Upper lobe of right lung (tissue), 1 donor: ENCODE measurements around the gene CCNF. TPM values are rescaled to one million over a fixed set of nuclear protein-coding genes. Genes with fewer than 3 reads are reported as not detected.

ENCODE experiments used
- ATAC-seq: fragments of 200-7000 bp; cut with Tn5 transposase; one replicate; pipeline ENCODE4 v1.9.1; 2020; ENCODE audit warnings: mild to moderate bottlenecking, moderate library complexity
- DNase-seq: peaks from one replicate; pipeline ENCODE4 v3.0.0-alpha.2; 2020
- H3K27ac ChIP-seq: fragments of 200-600 bp; one replicate; pipeline ENCODE4 v1.8.0; 2022
- H3K27me3 ChIP-seq: fragments of 200-600 bp; one replicate; pipeline ENCODE4 v1.8.0; 2022; ENCODE audit warnings: mild to moderate bottlenecking
- H3K36me3 ChIP-seq: fragments of 200-600 bp; one replicate; pipeline ENCODE4 v1.8.0; 2022
- H3K4me1 ChIP-seq: fragments of 200-600 bp; one replicate; pipeline ENCODE4 v1.8.0; 2022
- H3K4me3 ChIP-seq: fragments of 200-600 bp; one replicate; pipeline ENCODE4 v1.8.0; 2022; ENCODE audit warnings: mild to moderate bottlenecking
- H3K9me3 ChIP-seq: fragments of 200-600 bp; one replicate; pipeline ENCODE4 v1.8.0; 2022
- intact Hi-C: fragments of 100-400 bp; cut with DNase I; formaldehyde crosslinking; loops from one replicate; pipeline ENCODE4 v1.11.0; 2022
- total RNA-seq: library from RNA; stranded (reverse); fragmentation: NEBNext Ultra II Directional; extraction: Animal tissue kit (Norgen Biotek cat#: 25700); gene quantifications from one replicate; pipeline ENCODE4 v1.2.1, GENCODE V29; 2021
- TF ChIP-seq, protein P1 (sequence below): fragments of 200-600 bp; IDR thresholded peaks from one replicate; pipeline ENCODE4 v1.8.0; 2022; ENCODE audit warnings: antibody characterized with exemption
- donor health status: DM: no; HTN: yes; CAD: no; lungs with severe emphysema.

The CCNF gene
- total RNA-seq, 1 donor from 2014 or later: 3.6 TPM

DNA sequence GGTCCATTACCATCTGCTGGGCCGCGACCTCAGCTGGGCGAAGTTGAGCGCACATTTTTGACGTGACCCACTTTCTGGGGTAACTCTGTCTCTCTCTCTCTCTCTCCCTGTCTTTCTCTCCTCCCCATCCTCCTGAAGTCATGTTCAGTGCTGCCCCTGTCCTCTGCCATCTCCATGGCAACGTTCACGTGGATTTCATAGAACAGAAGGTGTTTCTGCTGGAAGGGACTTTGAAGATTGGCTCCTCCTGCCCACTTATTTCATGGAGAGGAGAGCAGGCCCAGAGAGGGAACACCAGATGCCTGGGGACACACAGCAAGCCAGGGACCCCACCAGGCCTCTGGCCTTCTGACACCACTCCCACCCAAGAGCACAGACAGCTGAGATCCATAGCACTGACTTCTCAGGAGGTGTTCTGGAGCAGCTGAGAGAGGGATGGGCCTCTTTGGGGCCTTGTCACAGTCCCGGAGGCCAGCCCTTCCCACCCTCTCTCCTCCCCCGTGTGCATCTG is 4.2 kb upstream of the CCNF start:
- H3K36me3 ChIP-seq: no peaks in the 10 kb centered on the region
- H3K4me3 ChIP-seq: no peak overlapping the region
- H3K27me3 ChIP-seq: no peaks in the 10 kb centered on the region
- H3K4me1 ChIP-seq: peaks cover 8% of the 10 kb centered on the region
- intact Hi-C loops: no loop called here
- peak; percentile 39 for DNase-seq
- no peak overlapping the region for H3K27ac ChIP-seq
- no peaks in the 10 kb centered on the region for H3K9me3 ChIP-seq
- ATAC-seq: no peak
- TF ChIP-seq, protein P1, sequence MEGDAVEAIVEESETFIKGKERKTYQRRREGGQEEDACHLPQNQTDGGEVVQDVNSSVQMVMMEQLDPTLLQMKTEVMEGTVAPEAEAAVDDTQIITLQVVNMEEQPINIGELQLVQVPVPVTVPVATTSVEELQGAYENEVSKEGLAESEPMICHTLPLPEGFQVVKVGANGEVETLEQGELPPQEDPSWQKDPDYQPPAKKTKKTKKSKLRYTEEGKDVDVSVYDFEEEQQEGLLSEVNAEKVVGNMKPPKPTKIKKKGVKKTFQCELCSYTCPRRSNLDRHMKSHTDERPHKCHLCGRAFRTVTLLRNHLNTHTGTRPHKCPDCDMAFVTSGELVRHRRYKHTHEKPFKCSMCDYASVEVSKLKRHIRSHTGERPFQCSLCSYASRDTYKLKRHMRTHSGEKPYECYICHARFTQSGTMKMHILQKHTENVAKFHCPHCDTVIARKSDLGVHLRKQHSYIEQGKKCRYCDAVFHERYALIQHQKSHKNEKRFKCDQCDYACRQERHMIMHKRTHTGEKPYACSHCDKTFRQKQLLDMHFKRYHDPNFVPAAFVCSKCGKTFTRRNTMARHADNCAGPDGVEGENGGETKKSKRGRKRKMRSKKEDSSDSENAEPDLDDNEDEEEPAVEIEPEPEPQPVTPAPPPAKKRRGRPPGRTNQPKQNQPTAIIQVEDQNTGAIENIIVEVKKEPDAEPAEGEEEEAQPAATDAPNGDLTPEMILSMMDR: no peak

DNA sequence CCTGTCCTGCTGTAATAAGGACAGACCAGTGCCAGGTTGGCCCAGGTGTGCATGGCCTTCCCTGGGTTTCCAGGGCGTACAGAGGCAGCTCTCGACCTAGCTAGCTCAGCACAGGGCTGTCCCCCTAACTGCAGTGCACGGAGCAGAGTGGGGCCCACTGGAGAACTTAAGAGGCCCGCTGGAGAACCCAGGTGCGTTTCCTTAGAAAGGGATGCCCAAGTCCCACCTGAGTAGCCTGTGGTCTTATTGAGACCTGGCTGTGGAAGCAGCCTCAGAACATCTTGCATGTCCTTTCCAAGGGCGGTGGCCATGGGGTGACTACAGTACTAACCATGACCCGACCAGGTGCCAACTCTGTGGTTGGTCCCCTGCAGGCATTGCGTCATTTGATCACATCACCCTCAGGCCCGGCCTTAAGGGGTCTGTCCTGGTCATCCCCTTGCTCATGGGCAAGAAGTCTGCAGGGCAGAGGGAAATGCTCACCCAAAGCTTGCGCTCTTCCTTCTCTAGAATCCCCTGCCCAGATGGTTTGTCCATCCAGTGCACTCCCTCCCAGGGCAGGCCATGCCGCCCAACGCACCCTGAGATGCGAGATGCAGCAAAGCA is 3.3 kb upstream of the CCNF start:
- no peak overlapping the region for H3K27ac ChIP-seq
- TF ChIP-seq, protein P1: no peak
- DNase-seq (peak; percentile 52), ATAC-seq (no peak)
- no peaks in the 10 kb centered on the region for H3K36me3 ChIP-seq
- H3K9me3 ChIP-seq: no peaks in the 10 kb centered on the region
- intact Hi-C loops: no loop called here
- no peak overlapping the region for H3K4me3 ChIP-seq
- no peaks in the 10 kb centered on the region for H3K27me3 ChIP-seq
- peaks cover 13% of the 10 kb centered on the region for H3K4me1 ChIP-seq

DNA sequence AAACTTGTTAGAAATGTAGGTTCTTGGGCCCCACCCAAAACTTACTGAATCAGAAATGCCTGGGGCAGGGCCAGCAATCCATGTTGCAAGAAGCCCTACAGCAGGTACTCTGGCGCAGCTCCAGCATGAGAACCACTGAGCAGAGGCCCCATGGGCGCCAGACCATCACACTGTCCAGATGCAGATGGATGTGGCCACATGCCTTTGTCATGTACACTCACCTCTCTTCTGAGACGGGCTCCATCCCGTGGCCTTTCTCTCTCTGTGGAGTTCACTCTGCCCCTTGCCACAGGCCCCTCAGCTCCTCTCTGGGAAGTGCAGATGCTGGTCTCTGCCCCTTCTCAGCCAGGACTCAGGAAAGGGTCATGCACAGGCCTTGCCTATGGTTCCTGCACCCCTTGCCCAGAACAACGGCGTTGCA is 2.3 kb upstream of the CCNF start:
- TF ChIP-seq, protein P1: no peak
- ATAC-seq (no peak), DNase-seq (peak; percentile 77)
- intact Hi-C loops: no loop called here
- no peaks in the 10 kb centered on the region for H3K27me3 ChIP-seq
- no peak overlapping the region for H3K4me3 ChIP-seq
- H3K36me3 ChIP-seq: no peaks in the 10 kb centered on the region
- H3K27ac ChIP-seq: no peak overlapping the region
- peaks cover 13% of the 10 kb centered on the region for H3K4me1 ChIP-seq
- no peaks in the 10 kb centered on the region for H3K9me3 ChIP-seq

DNA sequence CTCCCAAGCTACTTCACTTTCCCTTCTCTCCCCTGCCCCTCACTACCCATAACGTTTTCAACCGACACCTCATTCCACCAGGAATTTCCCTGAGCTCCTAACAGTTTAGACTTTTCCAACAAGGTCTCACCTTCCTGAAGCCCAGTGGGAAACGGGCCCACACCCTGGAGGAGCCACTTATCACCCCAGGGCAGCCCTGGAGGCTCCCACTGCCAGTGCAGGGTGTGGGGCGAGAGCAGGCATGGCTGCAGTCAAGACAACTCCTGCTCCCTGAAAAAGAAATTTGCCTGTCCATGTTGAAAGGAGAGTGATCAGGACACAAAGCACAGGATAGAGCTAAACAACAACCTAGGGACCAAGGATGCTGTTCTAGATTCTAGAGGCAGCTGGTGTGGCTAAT is 1.7 kb upstream of the CCNF start:
- H3K9me3 ChIP-seq: no peaks in the 10 kb centered on the region
- TF ChIP-seq, protein P1: no peak
- intact Hi-C loops: no loop called here
- H3K27ac ChIP-seq: no peak overlapping the region
- peaks cover 13% of the 10 kb centered on the region for H3K4me1 ChIP-seq
- no peak overlapping the region for H3K4me3 ChIP-seq
- DNase-seq (peak; percentile 57), ATAC-seq (no peak)
- no peaks in the 10 kb centered on the region for H3K36me3 ChIP-seq
- H3K27me3 ChIP-seq: no peaks in the 10 kb centered on the region

DNA sequence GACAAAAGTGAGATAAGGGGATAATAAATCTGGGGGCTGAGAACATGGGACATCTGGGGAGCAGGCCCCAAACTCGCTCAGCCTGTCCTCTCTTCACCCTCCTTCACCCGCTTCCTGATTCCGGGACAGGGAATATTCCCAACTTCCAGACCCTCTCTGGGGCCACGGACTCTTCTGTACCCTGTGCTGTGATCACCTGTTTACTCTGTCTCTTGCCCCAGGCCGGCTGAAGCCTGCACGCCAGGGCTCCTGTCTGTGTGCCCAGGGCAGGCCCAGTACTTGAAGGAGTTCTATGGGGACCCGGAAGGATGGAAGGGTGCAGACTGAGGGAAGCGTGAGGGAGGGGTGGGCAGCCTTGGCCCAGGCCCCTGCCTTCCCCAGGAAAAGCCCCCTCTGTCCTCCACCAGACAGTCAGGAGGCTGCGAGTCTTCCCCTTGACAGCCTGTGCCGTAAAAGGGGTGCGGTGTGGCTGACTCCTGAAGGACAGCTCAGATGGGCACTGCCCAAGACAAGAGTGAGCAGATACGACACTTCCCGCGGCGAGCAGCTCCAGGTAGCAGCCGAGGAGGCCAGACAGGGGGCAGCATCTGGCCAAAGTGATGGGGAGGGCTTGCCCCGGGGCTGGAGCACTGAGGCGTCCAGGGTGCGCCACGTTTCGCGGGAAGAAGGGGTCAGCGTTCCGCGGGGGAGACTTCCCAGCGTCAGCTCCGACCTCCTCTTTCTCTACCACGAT is 1.0 kb upstream of the CCNF start:
- DNase-seq: peak; percentile 77
- peak overlapping the region; percentile 60 for H3K27ac ChIP-seq

More for the DNA sequence above, 1.0 kb upstream of the CCNF start:
- peaks cover 13% of the 10 kb centered on the region for H3K4me1 ChIP-seq
- intact Hi-C loops: no loop called here
- H3K27me3 ChIP-seq: no peaks in the 10 kb centered on the region
- TF ChIP-seq, protein P1: peak; percentile 27
- H3K4me3 ChIP-seq: peak overlapping the region; percentile 82
- no peaks in the 10 kb centered on the region for H3K9me3 ChIP-seq
- peak; percentile 18 for ATAC-seq
- no peaks in the 10 kb centered on the region for H3K36me3 ChIP-seq
